ENCODE data around the gene IRS1.

DNA sequence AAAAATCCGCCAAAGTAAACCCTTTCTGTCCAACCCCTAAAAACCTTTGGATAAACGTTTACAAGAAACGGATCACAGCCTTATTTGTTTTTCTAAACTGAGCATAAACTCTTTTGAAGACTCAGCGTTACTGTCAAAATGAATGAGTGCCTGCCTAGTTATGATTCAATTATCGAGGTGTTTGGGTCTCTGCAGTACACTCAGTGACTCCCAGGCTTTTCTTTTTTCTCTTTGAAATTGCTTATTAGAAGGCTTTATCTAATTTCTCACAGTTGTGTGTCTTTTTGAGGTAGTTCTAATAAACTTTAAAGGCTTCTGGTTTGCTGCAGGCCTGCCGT is 36.9 kb upstream of the IRS1 start:
- no peak for TF ChIP-seq POLR2AphosphoS5 (IDR thresholded peaks at IDR 0.05; ENCODE audit: low read depth, low read length)
- TF ChIP-seq TAF1 (IDR thresholded peaks at IDR 0.05; ENCODE audit: borderline replicate concordance, insufficient read depth, low read length): no peak
- TF ChIP-seq, protein P1, sequence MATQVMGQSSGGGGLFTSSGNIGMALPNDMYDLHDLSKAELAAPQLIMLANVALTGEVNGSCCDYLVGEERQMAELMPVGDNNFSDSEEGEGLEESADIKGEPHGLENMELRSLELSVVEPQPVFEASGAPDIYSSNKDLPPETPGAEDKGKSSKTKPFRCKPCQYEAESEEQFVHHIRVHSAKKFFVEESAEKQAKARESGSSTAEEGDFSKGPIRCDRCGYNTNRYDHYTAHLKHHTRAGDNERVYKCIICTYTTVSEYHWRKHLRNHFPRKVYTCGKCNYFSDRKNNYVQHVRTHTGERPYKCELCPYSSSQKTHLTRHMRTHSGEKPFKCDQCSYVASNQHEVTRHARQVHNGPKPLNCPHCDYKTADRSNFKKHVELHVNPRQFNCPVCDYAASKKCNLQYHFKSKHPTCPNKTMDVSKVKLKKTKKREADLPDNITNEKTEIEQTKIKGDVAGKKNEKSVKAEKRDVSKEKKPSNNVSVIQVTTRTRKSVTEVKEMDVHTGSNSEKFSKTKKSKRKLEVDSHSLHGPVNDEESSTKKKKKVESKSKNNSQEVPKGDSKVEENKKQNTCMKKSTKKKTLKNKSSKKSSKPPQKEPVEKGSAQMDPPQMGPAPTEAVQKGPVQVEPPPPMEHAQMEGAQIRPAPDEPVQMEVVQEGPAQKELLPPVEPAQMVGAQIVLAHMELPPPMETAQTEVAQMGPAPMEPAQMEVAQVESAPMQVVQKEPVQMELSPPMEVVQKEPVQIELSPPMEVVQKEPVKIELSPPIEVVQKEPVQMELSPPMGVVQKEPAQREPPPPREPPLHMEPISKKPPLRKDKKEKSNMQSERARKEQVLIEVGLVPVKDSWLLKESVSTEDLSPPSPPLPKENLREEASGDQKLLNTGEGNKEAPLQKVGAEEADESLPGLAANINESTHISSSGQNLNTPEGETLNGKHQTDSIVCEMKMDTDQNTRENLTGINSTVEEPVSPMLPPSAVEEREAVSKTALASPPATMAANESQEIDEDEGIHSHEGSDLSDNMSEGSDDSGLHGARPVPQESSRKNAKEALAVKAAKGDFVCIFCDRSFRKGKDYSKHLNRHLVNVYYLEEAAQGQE (IDR thresholded peaks at IDR 0.05; ENCODE audit: insufficient read depth in 1 of 2, low read depth in 2 of 2, low read length in 2 of 2): no peak
